BE2C (cell line): ENCODE measurements around the gene ABHD4.
"Not testable (repeated sequence)": the region's sequence is repeated elsewhere in the genome, so short reads cannot be mapped to it uniquely, and the experiment has no call there.

Experiments used
- DNase-seq: peaks from one replicate; pipeline ENCODE4 v3.0.0-alpha.2; 2020
- H3K27me3 ChIP-seq: fragments of 250-450 bp; sonication (Bioruptor Pico); 2 replicates; pipeline ENCODE4 v1.5.1; 2020; ENCODE audit warnings: mild to moderate bottlenecking
- H3K36me3 ChIP-seq: fragments of 250-450 bp; sonication (Bioruptor Pico); 2 replicates; pipeline ENCODE4 v1.5.1; 2020; ENCODE audit warnings: mild to moderate bottlenecking
- H3K4me1 ChIP-seq: fragments of 250-450 bp; sonication (Bioruptor Pico); 2 replicates; pipeline ENCODE4 v1.5.1; 2020
- H3K4me3 ChIP-seq: 2 replicates; pipeline ENCODE4 v1.5.1; 2011; ENCODE audit warnings: low read depth, low read length
- H3K9me3 ChIP-seq: fragments of 250-450 bp; sonication (Bioruptor Pico); 2 replicates; pipeline ENCODE4 v1.5.1; 2020
- CTCF ChIP-seq: IDR thresholded peaks from 2 replicates; pipeline ENCODE4 v1.5.1; 2012; ENCODE audit warnings: mild to moderate bottlenecking, low read depth, low read length

ABHD4 gene

GRCh38 chr14:22552827-22553076, 45.3 kb upstream of the ABHD4 start:
- no peak for DNase-seq
- Histone ChIP-seq H3K9me3 (no peaks in the 10 kb centered on the region), H3K4me3 (no peak overlapping the region), H3K36me3 (no peaks in the 10 kb centered on the region), H3K27me3 (no peaks in the 10 kb centered on the region), H3K4me1 (peaks cover 4% of the 10 kb centered on the region)
- TF ChIP-seq CTCF = no peak

GRCh38 chr14:22553445-22553844, 44.7 kb upstream of the ABHD4 start:
- H3K27me3 ChIP-seq = no peaks in the 10 kb centered on the region
- H3K4me1 ChIP-seq = peaks cover 4% of the 10 kb centered on the region
- no peak for TF ChIP-seq CTCF
- no peak overlapping the region for H3K4me3 ChIP-seq
- DNase-seq = no peak
- H3K36me3 ChIP-seq = no peaks in the 10 kb centered on the region
- H3K9me3 ChIP-seq = no peaks in the 10 kb centered on the region

GRCh38 chr14:22553861-22554497, 44.1 kb upstream of the ABHD4 start:
- not testable (repeated sequence) for H3K4me3 ChIP-seq, H3K36me3 ChIP-seq, H3K9me3 ChIP-seq, H3K4me1 ChIP-seq, DNase-seq, H3K27me3 ChIP-seq

GRCh38 chr14:22554498-22555383, 43.4 kb upstream of the ABHD4 start:
- no peak for DNase-seq
- H3K4me3 ChIP-seq = no peak overlapping the region
- no peaks in the 10 kb centered on the region for H3K9me3 ChIP-seq
- TF ChIP-seq CTCF = no peak
- H3K36me3 ChIP-seq = no peaks in the 10 kb centered on the region
- H3K27me3 ChIP-seq = no peaks in the 10 kb centered on the region
- H3K4me1 ChIP-seq = peaks cover 4% of the 10 kb centered on the region

GRCh38 chr14:22555384-22556011, 42.6 kb upstream of the ABHD4 start:
- no peak for TF ChIP-seq CTCF
- Histone ChIP-seq H3K4me1 (peaks cover 4% of the 10 kb centered on the region), H3K4me3 (no peak overlapping the region), H3K9me3 (no peaks in the 10 kb centered on the region), H3K36me3 (no peaks in the 10 kb centered on the region), H3K27me3 (no peaks in the 10 kb centered on the region)
- no peak for DNase-seq

GRCh38 chr14:22556021-22556989, 41.8 kb upstream of the ABHD4 start:
- TF ChIP-seq CTCF = no peak
- H3K4me1 ChIP-seq = peaks cover 10% of the 10 kb centered on the region
- no peaks in the 10 kb centered on the region for H3K36me3 ChIP-seq
- no peaks in the 10 kb centered on the region for H3K9me3 ChIP-seq
- no peak for DNase-seq
- no peaks in the 10 kb centered on the region for H3K27me3 ChIP-seq
- H3K4me3 ChIP-seq = peak overlapping the region; percentile 43; the same call in 1 of the 2 replicates
